ENCODE results near the gene CLDN22.
"Not testable (repeated sequence)": the region's sequence is repeated elsewhere in the genome, so short reads cannot be mapped to it uniquely, and the experiment has no call there.

The CLDN22 gene

GRCh38 chr4:183345261-183345660 lies 25.2 kb upstream of the CLDN22 start:
- no peak for DNase-seq

GRCh38 chr4:183344523-183345255 lies 24.6 kb upstream of the CLDN22 start:
- no peak for DNase-seq

GRCh38 chr4:183343730-183344129 lies 23.7 kb upstream of the CLDN22 start:
- DNase-seq, result no peak

GRCh38 chr4:183342541-183343533 lies 22.8 kb upstream of the CLDN22 start:
- DNase-seq, result no peak

GRCh38 chr4:183337833-183338232 lies 17.8 kb upstream of the CLDN22 start:
- DNase-seq, result no peak

GRCh38 chr4:183337349-183337748 lies 17.3 kb upstream of the CLDN22 start:
- DNase-seq, result no peak

GRCh38 chr4:183335369-183335940 lies 15.4 kb upstream of the CLDN22 start:
- DNase-seq, result no peak

GRCh38 chr4:183333983-183334382 lies 13.9 kb upstream of the CLDN22 start:
- DNase-seq, result no peak

GRCh38 chr4:183333202-183333601 lies 13.1 kb upstream of the CLDN22 start:
- DNase-seq, result no peak

- DNase-seq, result no peak
These were observed 12.4 kb upstream of the CLDN22 start for GRCh38 chr4:183332447-183332846.

- DNase-seq, result no peak
These were observed 10.8 kb upstream of the CLDN22 start for GRCh38 chr4:183330841-183331240.

- no peak for DNase-seq
These were observed 10.1 kb upstream of the CLDN22 start for GRCh38 chr4:183329954-183330742.

GRCh38 chr4:183329244-183329643 lies 9.2 kb upstream of the CLDN22 start:
- DNase-seq, result no peak

- no peak for DNase-seq
These were observed 8.8 kb upstream of the CLDN22 start for GRCh38 chr4:183328832-183329231.

GRCh38 chr4:183327827-183328226 lies 7.8 kb upstream of the CLDN22 start:
- no peak for DNase-seq

- DNase-seq, result no peak
These were observed 6.8 kb upstream of the CLDN22 start for GRCh38 chr4:183326853-183327252.

GRCh38 chr4:183326387-183326786 lies 6.3 kb upstream of the CLDN22 start:
- not testable (repeated sequence) for DNase-seq

GRCh38 chr4:183324619-183325018 lies 4.5 kb upstream of the CLDN22 start:
- no peak for DNase-seq

- not testable (repeated sequence) for DNase-seq
These were observed 4.0 kb upstream of the CLDN22 start for GRCh38 chr4:183324056-183324455.

- DNase-seq, result no peak
These were observed 3.2 kb upstream of the CLDN22 start for GRCh38 chr4:183323295-183323694.

GRCh38 chr4:183322326-183322725 lies 2.2 kb upstream of the CLDN22 start, which contains the start of gene CLDN24:
TSS of gene CLDN24 (minus strand) at chr4:183322426. CDS start at chr4:183322426, 0 bp downstream.
- DNase-seq, result no peak

- DNase-seq, result no peak
These were observed 1.4 kb upstream of the CLDN22 start for GRCh38 chr4:183321516-183321915.

- no peak for DNase-seq
These were observed 1.0 kb upstream of the CLDN22 start for GRCh38 chr4:183321079-183321478.
